Activated CD4-positive, CD25-positive, alpha-beta regulatory T cell treated with anti-CD3 and anti-CD28 coated beads, Interleukin-2, amount 50 U/mL, for 72 hours (primary cell): ENCODE results near the gene PFN3.
"Not testable (repeated sequence)": the region's sequence is repeated elsewhere in the genome, so short reads cannot be mapped to it uniquely, and the experiment has no call there.

ENCODE experiments used
- DNase-seq: peaks from one replicate; pipeline ENCODE4 v3.0.0; 2021

PFN3 gene

GRCh38 chr5:177371120-177372033 is 29.1 kb downstream of the PFN3 start:
- no peak for DNase-seq

GRCh38 chr5:177370488-177371119 is 29.9 kb downstream of the PFN3 start:
- DNase-seq: peak; percentile 66

- DNase-seq: no peak
These were observed 30.6 kb downstream of the PFN3 start for GRCh38 chr5:177369645-177370440.

- DNase-seq: no peak
These were observed 31.4 kb downstream of the PFN3 start for GRCh38 chr5:177368869-177369644.

GRCh38 chr5:177367981-177368868 is 32.2 kb downstream of the PFN3 start:
- no peak for DNase-seq

GRCh38 chr5:177367323-177367848 is 33.1 kb downstream of the PFN3 start:
- DNase-seq: peak; percentile 26

- no peak for DNase-seq
These were observed 33.7 kb downstream of the PFN3 start for GRCh38 chr5:177366528-177367322.

GRCh38 chr5:177365845-177366527 is 34.5 kb downstream of the PFN3 start:
- no peak for DNase-seq

GRCh38 chr5:177364159-177364962 is 36.1 kb downstream of the PFN3 start:
- no peak for DNase-seq

GRCh38 chr5:177363565-177363964 is 36.9 kb downstream of the PFN3 start:
- DNase-seq: no peak

GRCh38 chr5:177362610-177363507 is 37.6 kb downstream of the PFN3 start:
- DNase-seq: peak; percentile 69

- DNase-seq: no peak
These were observed 38.2 kb downstream of the PFN3 start for GRCh38 chr5:177362292-177362609.

- DNase-seq: no peak
These were observed 38.8 kb downstream of the PFN3 start for GRCh38 chr5:177361418-177362291.

GRCh38 chr5:177360740-177361139 is 39.7 kb downstream of the PFN3 start:
- DNase-seq: not testable (repeated sequence)

- no peak for DNase-seq
These were observed 40.6 kb downstream of the PFN3 start for GRCh38 chr5:177359860-177360259.

- no peak for DNase-seq
These were observed 41.0 kb downstream of the PFN3 start for GRCh38 chr5:177359451-177359851.

GRCh38 chr5:177358370-177358819 is 42.1 kb downstream of the PFN3 start:
- DNase-seq: no peak
